HG03432 (cell line): ENCODE measurements around the gene BCKDK.
"Not testable (repeated sequence)": the region's sequence is repeated elsewhere in the genome, so short reads cannot be mapped to it uniquely, and the experiment has no call there.

Source experiments
- ATAC-seq: cut with Tn5 transposase; IDR thresholded peaks from one replicate; pipeline ENCODE4 v1.9.1; 2021; ENCODE audit warnings: mild to moderate bottlenecking, moderate library complexity; ENCODE audit not compliant: unreplicated experiment

Gene BCKDK

GRCh38 chr16:31138621-31139578, 30.7 kb downstream of the BCKDK start:
- ATAC-seq: no peak

- ATAC-seq: not testable (repeated sequence)
These were observed 32.9 kb downstream of the BCKDK start for GRCh38 chr16:31141071-31141469.

GRCh38 chr16:31141489-31142108, 33.4 kb downstream of the BCKDK start:
- ATAC-seq: peak; percentile 0

GRCh38 chr16:31142109-31143010, 34.2 kb downstream of the BCKDK start:
- peak; percentile 90 for ATAC-seq

GRCh38 chr16:31143011-31143693, 35.0 kb downstream of the BCKDK start:
- no peak for ATAC-seq

GRCh38 chr16:31143694-31144148, 35.5 kb downstream of the BCKDK start:
- no peak for ATAC-seq

- not testable (repeated sequence) for ATAC-seq
These were observed 36.2 kb downstream of the BCKDK start for GRCh38 chr16:31144418-31144817.

- no peak for ATAC-seq
These were observed 37.3 kb downstream of the BCKDK start for GRCh38 chr16:31145398-31145990.

- no peak for ATAC-seq
These were observed 39.4 kb downstream of the BCKDK start for GRCh38 chr16:31147574-31147973.

GRCh38 chr16:31148281-31148728, 40.1 kb downstream of the BCKDK start:
- ATAC-seq: no peak

GRCh38 chr16:31148896-31149295, 40.7 kb downstream of the BCKDK start:
- no peak for ATAC-seq

- no peak for ATAC-seq
These were observed 41.1 kb downstream of the BCKDK start for GRCh38 chr16:31149332-31149731.

GRCh38 chr16:31149894-31150890, 42.0 kb downstream of the BCKDK start, which contains the start of gene PRSS36:
Gene PRSS36 (minus strand): TSS chr16:31150066. CDS start chr16:31150035, 31 bp downstream.
- no peak for ATAC-seq

- not testable (repeated sequence) for ATAC-seq
These were observed 42.8 kb downstream of the BCKDK start for GRCh38 chr16:31150976-31151375.

GRCh38 chr16:31157136-31157535, 49.0 kb downstream of the BCKDK start:
- no peak for ATAC-seq
